Measurements from ENCODE around the gene KMT5B.

DNA sequence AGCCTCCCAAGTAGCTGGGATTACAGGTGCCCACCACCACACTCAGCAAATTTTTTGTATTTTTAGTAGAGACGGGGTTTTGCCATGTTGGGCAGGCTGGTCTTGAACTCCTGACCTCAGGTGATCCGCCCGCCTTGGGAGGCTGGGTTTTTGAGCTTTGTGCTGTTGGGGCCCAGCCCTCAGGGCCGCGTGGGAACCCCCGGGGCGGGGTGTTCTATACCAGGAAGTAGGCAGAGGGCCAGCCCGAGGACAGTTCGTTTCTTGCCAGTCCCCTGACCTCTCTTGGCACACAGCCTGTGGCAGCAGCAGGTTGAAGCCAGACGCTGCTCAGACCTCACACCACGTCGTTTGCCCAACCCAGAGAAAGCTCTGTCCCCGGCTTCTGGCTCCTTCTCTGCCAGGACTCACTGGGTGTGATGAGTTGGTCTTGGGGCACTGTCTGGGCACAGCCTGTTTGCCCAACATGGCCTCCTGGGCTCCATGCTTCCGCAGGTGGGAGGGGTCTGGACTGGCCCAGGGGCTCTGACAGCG is 67.0 kb downstream of the KMT5B start:
- TF ChIP-seq, protein P1, sequence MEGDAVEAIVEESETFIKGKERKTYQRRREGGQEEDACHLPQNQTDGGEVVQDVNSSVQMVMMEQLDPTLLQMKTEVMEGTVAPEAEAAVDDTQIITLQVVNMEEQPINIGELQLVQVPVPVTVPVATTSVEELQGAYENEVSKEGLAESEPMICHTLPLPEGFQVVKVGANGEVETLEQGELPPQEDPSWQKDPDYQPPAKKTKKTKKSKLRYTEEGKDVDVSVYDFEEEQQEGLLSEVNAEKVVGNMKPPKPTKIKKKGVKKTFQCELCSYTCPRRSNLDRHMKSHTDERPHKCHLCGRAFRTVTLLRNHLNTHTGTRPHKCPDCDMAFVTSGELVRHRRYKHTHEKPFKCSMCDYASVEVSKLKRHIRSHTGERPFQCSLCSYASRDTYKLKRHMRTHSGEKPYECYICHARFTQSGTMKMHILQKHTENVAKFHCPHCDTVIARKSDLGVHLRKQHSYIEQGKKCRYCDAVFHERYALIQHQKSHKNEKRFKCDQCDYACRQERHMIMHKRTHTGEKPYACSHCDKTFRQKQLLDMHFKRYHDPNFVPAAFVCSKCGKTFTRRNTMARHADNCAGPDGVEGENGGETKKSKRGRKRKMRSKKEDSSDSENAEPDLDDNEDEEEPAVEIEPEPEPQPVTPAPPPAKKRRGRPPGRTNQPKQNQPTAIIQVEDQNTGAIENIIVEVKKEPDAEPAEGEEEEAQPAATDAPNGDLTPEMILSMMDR (conservative IDR thresholded peaks at IDR 0.05; ENCODE audit: low read depth in 2 of 2), result no peak
- TF ChIP-seq EZH2phosphoT487 (IDR thresholded peaks at IDR 0.05; ENCODE audit: unreplicated experiment) (no peak), POLR2AphosphoS5 (IDR thresholded peaks at IDR 0.05; ENCODE audit: low read depth) (no peak), JUNB (IDR thresholded peaks at IDR 0.05; ENCODE audit: unreplicated experiment) (no peak), NANOG (IDR thresholded peaks at IDR 0.05; ENCODE audit: borderline replicate concordance) (no peak), EZH2 (IDR thresholded peaks at IDR 0.05; ENCODE audit: low read depth, unreplicated experiment) (no peak), ZNF114 (CRISPR knock-in tag; IDR thresholded peaks at IDR 0.05) (no peak), CREB1 (CRISPR knock-in tag; IDR thresholded peaks at IDR 0.05; ENCODE audit: low read depth) (no peak)
- TF ChIP-seq, protein P2, sequence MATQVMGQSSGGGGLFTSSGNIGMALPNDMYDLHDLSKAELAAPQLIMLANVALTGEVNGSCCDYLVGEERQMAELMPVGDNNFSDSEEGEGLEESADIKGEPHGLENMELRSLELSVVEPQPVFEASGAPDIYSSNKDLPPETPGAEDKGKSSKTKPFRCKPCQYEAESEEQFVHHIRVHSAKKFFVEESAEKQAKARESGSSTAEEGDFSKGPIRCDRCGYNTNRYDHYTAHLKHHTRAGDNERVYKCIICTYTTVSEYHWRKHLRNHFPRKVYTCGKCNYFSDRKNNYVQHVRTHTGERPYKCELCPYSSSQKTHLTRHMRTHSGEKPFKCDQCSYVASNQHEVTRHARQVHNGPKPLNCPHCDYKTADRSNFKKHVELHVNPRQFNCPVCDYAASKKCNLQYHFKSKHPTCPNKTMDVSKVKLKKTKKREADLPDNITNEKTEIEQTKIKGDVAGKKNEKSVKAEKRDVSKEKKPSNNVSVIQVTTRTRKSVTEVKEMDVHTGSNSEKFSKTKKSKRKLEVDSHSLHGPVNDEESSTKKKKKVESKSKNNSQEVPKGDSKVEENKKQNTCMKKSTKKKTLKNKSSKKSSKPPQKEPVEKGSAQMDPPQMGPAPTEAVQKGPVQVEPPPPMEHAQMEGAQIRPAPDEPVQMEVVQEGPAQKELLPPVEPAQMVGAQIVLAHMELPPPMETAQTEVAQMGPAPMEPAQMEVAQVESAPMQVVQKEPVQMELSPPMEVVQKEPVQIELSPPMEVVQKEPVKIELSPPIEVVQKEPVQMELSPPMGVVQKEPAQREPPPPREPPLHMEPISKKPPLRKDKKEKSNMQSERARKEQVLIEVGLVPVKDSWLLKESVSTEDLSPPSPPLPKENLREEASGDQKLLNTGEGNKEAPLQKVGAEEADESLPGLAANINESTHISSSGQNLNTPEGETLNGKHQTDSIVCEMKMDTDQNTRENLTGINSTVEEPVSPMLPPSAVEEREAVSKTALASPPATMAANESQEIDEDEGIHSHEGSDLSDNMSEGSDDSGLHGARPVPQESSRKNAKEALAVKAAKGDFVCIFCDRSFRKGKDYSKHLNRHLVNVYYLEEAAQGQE (IDR thresholded peaks at IDR 0.05; ENCODE audit: unreplicated experiment), result no peak
- TF ChIP-seq, protein P3, sequence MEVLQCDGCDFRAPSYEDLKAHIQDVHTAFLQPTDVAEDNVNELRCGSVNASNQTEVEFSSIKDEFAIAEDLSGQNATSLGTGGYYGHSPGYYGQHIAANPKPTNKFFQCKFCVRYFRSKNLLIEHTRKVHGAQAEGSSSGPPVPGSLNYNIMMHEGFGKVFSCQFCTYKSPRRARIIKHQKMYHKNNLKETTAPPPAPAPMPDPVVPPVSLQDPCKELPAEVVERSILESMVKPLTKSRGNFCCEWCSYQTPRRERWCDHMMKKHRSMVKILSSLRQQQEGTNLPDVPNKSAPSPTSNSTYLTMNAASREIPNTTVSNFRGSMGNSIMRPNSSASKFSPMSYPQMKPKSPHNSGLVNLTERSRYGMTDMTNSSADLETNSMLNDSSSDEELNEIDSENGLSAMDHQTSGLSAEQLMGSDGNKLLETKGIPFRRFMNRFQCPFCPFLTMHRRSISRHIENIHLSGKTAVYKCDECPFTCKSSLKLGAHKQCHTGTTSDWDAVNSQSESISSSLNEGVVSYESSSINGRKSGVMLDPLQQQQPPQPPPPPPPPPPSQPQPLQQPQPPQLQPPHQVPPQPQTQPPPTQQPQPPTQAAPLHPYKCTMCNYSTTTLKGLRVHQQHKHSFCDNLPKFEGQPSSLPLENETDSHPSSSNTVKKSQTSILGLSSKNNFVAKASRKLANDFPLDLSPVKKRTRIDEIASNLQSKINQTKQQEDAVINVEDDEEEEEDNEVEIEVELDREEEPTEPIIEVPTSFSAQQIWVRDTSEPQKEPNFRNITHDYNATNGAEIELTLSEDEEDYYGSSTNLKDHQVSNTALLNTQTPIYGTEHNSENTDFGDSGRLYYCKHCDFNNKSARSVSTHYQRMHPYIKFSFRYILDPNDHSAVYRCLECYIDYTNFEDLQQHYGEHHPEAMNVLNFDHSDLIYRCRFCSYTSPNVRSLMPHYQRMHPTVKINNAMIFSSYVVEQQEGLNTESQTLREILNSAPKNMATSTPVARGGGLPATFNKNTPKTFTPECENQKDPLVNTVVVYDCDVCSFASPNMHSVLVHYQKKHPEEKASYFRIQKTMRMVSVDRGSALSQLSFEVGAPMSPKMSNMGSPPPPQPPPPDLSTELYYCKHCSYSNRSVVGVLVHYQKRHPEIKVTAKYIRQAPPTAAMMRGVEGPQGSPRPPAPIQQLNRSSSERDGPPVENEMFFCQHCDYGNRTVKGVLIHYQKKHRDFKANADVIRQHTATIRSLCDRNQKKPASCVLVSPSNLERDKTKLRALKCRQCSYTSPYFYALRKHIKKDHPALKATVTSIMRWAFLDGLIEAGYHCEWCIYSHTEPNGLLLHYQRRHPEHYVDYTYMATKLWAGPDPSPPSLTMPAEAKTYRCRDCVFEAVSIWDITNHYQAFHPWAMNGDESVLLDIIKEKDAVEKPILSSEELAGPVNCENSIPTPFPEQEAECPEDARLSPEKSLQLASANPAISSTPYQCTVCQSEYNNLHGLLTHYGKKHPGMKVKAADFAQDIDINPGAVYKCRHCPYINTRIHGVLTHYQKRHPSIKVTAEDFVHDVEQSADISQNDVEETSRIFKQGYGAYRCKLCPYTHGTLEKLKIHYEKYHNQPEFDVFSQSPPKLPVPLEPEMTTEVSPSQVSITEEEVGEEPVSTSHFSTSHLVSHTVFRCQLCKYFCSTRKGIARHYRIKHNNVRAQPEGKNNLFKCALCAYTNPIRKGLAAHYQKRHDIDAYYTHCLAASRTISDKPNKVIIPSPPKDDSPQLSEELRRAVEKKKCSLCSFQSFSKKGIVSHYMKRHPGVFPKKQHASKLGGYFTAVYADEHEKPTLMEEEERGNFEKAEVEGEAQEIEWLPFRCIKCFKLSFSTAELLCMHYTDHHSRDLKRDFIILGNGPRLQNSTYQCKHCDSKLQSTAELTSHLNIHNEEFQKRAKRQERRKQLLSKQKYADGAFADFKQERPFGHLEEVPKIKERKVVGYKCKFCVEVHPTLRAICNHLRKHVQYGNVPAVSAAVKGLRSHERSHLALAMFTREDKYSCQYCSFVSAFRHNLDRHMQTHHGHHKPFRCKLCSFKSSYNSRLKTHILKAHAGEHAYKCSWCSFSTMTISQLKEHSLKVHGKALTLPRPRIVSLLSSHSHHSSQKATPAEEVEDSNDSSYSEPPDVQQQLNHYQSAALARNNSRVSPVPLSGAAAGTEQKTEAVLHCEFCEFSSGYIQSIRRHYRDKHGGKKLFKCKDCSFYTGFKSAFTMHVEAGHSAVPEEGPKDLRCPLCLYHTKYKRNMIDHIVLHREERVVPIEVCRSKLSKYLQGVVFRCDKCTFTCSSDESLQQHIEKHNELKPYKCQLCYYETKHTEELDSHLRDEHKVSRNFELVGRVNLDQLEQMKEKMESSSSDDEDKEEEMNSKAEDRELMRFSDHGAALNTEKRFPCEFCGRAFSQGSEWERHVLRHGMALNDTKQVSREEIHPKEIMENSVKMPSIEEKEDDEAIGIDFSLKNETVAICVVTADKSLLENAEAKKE (CRISPR knock-in tag; IDR thresholded peaks at IDR 0.05), result no peak
- TF ChIP-seq, protein P4, sequence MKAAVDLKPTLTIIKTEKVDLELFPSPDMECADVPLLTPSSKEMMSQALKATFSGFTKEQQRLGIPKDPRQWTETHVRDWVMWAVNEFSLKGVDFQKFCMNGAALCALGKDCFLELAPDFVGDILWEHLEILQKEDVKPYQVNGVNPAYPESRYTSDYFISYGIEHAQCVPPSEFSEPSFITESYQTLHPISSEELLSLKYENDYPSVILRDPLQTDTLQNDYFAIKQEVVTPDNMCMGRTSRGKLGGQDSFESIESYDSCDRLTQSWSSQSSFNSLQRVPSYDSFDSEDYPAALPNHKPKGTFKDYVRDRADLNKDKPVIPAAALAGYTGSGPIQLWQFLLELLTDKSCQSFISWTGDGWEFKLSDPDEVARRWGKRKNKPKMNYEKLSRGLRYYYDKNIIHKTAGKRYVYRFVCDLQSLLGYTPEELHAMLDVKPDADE (IDR thresholded peaks at IDR 0.05), result no peak
